H1 (cell line): Measurements from ENCODE around the gene CC2D1B. TPM values are rescaled to one million over a fixed set of nuclear protein-coding genes. Genes with fewer than 3 reads are reported as not detected.

Experiments used
- CTCF ChIA-PET: fragments of 300-600 bp; sonication (Branson Sonifier 250); formaldehyde crosslinking; loops from one replicate; lab custom pipeline; 2021; ENCODE audit not compliant: partially characterized antibody; lab: Charles Lee
- POLR2A ChIA-PET: fragments of 300-600 bp; sonication (Branson Sonifier 250); formaldehyde crosslinking; loops from one replicate; lab custom pipeline; 2021; ENCODE audit warnings: inconsistent platforms; ENCODE audit not compliant: partially characterized antibody; lab: Charles Lee
- DNase-seq, 2 experiments: peaks; one replicate each; pipeline versions ENCODE4 v3.0.0 to v3.0.0-alpha.2; 2010 to 2022; ENCODE audit warnings: low spot score in 2 of 2, low read depth in 1 of 2, mixed read lengths in 1 of 2
- FAIRE-seq: peaks from 2 replicates; lab custom pipeline; 2011; peaks lifted over from hg19 to GRCh38; lab: Jason Lieb, UNC
- H2AFZ ChIP-seq: 2 replicates; pipeline ENCODE4 v1.8.1; 2012; ENCODE audit warnings: low read length, inconsistent platforms
- H2AK5ac ChIP-seq: 2 replicates; pipeline ENCODE4 v1.6.1; 2013; ENCODE audit warnings: low read depth, low read length
- H2BK120ac ChIP-seq: replicated peaks from 2 replicates; pipeline ENCODE3; 2013; ENCODE audit warnings: low read depth, low read length, inconsistent platforms
- H2BK12ac ChIP-seq: 2 replicates; pipeline ENCODE4 v1.6.1; 2013; ENCODE audit warnings: low read depth, low read length
- H2BK15ac ChIP-seq: 2 replicates; pipeline ENCODE4 v1.6.1; 2013; ENCODE audit warnings: low read length
- H2BK20ac ChIP-seq: 2 replicates; pipeline ENCODE4 v1.6.1; 2013; ENCODE audit warnings: low read length
- H2BK5ac ChIP-seq: 2 replicates; pipeline ENCODE4 v1.6.1; 2013; ENCODE audit warnings: low read depth, low read length
- H3K14ac ChIP-seq: 2 replicates; pipeline ENCODE4 v1.6.1; 2013; ENCODE audit warnings: inconsistent platforms; ENCODE audit not compliant: insufficient read length
- H3K18ac ChIP-seq: 2 replicates; pipeline ENCODE4 v1.6.1; 2013; ENCODE audit warnings: low read length; ENCODE audit errors: extremely low read depth
- H3K23ac ChIP-seq: 2 replicates; pipeline ENCODE4 v1.6.1; 2013; ENCODE audit warnings: inconsistent platforms; ENCODE audit not compliant: insufficient read length
- H3K23me2 ChIP-seq: 2 replicates; pipeline ENCODE4 v1.6.1; 2013; ENCODE audit warnings: low read depth, low read length
- H3K27ac ChIP-seq: 2 replicates; pipeline ENCODE4 v1.6.1; 2011; ENCODE audit warnings: low read depth, low read length, inconsistent platforms
- H3K27me3 ChIP-seq, 4 experiments: replicated peaks in 1 of 4; 1 replicate in 1 of 4; 2 replicates in 3 of 4; pipeline versions ENCODE4 v1.6.1 to v1.8.1; 2011 to 2013; ENCODE audit warnings: low read length in 3 of 4, mild to moderate bottlenecking in 3 of 4, inconsistent platforms in 2 of 4, mixed read lengths in 2 of 4, moderate library complexity in 1 of 4; ENCODE audit not compliant: control insufficient read depth in 3 of 4, insufficient read depth in 3 of 4; ENCODE audit errors: extremely low read depth in 1 of 4
- H3K36me3 ChIP-seq, 4 experiments: 2 replicates each; pipeline versions ENCODE4 v1.6.1 to v1.8.1; 2011 to 2013; ENCODE audit warnings: mild to moderate bottlenecking in 4 of 4, low read length in 3 of 4, moderate library complexity in 2 of 4, control low read depth in 1 of 4, inconsistent platforms in 1 of 4; ENCODE audit not compliant: insufficient read depth in 4 of 4, control insufficient read depth in 2 of 4
- H3K4ac ChIP-seq: replicated peaks from 2 replicates; pipeline ENCODE3; 2013; ENCODE audit warnings: low read length, low read depth, mixed read lengths, inconsistent platforms; ENCODE audit not compliant: insufficient read length
- H3K4me1 ChIP-seq, 4 experiments: replicated peaks in 1 of 4; 1 replicate in 1 of 4; 2 replicates in 3 of 4; pipeline versions ENCODE4 v1.6.1 to v1.8.1; 2011 to 2013; ENCODE audit warnings: low read length in 3 of 4, inconsistent platforms in 2 of 4, mixed read lengths in 1 of 4; ENCODE audit not compliant: insufficient read depth in 4 of 4, control insufficient read depth in 3 of 4
- H3K4me2 ChIP-seq, 2 experiments: 2 replicates each; pipeline versions ENCODE4 v1.6.1 to v1.8.1; 2011 to 2013; ENCODE audit warnings: low read depth in 2 of 2, low read length in 2 of 2, control low read depth in 1 of 2, inconsistent platforms in 1 of 2, mild to moderate bottlenecking in 1 of 2; ENCODE audit not compliant: insufficient read depth in 1 of 2
- H3K4me3 ChIP-seq, 4 experiments: fragments of 200-600, 300-600 bp in 1 of 4; sonication (generic), shearing (Covaris generic), sonication (Bioruptor Twin) in 1 of 4; 2 replicates each; pipeline versions ENCODE4 v1.5.1 to v1.8.1; 2011 to 2016; ENCODE audit warnings: low read length in 4 of 4, low read depth in 3 of 4, control low read depth in 2 of 4, inconsistent platforms in 2 of 4, mild to moderate bottlenecking in 2 of 4, mixed read lengths in 1 of 4, moderate library complexity in 1 of 4; ENCODE audit not compliant: insufficient read depth in 2 of 4; ENCODE audit errors: extremely low read depth in 1 of 4
- H3K56ac ChIP-seq: replicated peaks from 2 replicates; pipeline ENCODE3; 2013; ENCODE audit warnings: low read depth, mild to moderate bottlenecking, mixed read lengths, low read length, inconsistent platforms; ENCODE audit not compliant: insufficient read length
- H3K79me1 ChIP-seq: 2 replicates; pipeline ENCODE4 v1.6.1; 2013; ENCODE audit warnings: low read depth, low read length, control low read depth
- H3K79me2 ChIP-seq, 2 experiments: 2 replicates each; pipeline versions ENCODE4 v1.6.1 to v1.8.1; 2012 to 2013; ENCODE audit warnings: low read length in 2 of 2, mild to moderate bottlenecking in 2 of 2, inconsistent platforms in 1 of 2; ENCODE audit not compliant: insufficient read depth in 2 of 2, control insufficient read depth in 1 of 2
- H3K9ac ChIP-seq, 4 experiments: replicated peaks in 1 of 4; 1 replicate in 1 of 4; 2 replicates in 3 of 4; pipeline versions ENCODE4 v1.6.1 to v1.8.1; 2011 to 2013; ENCODE audit warnings: low read depth in 3 of 4, low read length in 3 of 4, control low read depth in 2 of 4, mild to moderate bottlenecking in 2 of 4, moderate library complexity in 2 of 4, inconsistent platforms in 1 of 4; ENCODE audit errors: extremely low read depth in 1 of 4
- H3K9me3 ChIP-seq, 2 experiments: 2 replicates each; pipeline versions ENCODE4 v1.6.1 to v1.8.1; 2012 to 2013; ENCODE audit warnings: mild to moderate bottlenecking in 2 of 2, moderate library complexity in 2 of 2, control low read depth in 1 of 2, inconsistent platforms in 1 of 2, low read depth in 1 of 2, low read length in 1 of 2, mixed read lengths in 1 of 2; ENCODE audit not compliant: insufficient read depth in 2 of 2
- H4K20me1 ChIP-seq, 2 experiments: replicated peaks in 1 of 2; 2 replicates each; pipeline versions ENCODE3 to v1.8.1; 2011 to 2013; ENCODE audit warnings: inconsistent platforms in 2 of 2, low read length in 2 of 2, mild to moderate bottlenecking in 1 of 2; ENCODE audit not compliant: insufficient read depth in 2 of 2, control insufficient read depth in 1 of 2
- H4K5ac ChIP-seq: 2 replicates; pipeline ENCODE4 v1.6.1; 2013; ENCODE audit warnings: low read length, low read depth, mixed read lengths, inconsistent platforms; ENCODE audit not compliant: insufficient read length
- H4K8ac ChIP-seq: 2 replicates; pipeline ENCODE4 v1.8.0; 2013; ENCODE audit warnings: mild to moderate bottlenecking, moderate library complexity, low read length, inconsistent platforms; ENCODE audit not compliant: insufficient read depth; ENCODE audit errors: extremely low read depth
- H4K91ac ChIP-seq: replicated peaks from 2 replicates; pipeline ENCODE3; 2013; ENCODE audit warnings: low read length, mixed read lengths, inconsistent platforms; ENCODE audit not compliant: insufficient read length
- SUZ12 ChIP-seq: fragments of 200-600 bp; sonication (generic); IDR thresholded peaks from 2 replicates; pipeline ENCODE4 v1.6.1; 2012; ENCODE audit warnings: mild to moderate bottlenecking, inconsistent platforms, low read length, moderate library complexity, mixed read lengths
- WGBS, 2 experiments: shearing (Covaris generic) in 1 of 2; methylation state at CpG; one replicate each; pipeline versions ENCODE4 v1.1.6 to v1.1.7; 2013 to 2015; ENCODE audit warnings: low lambda C conversion rate in 2 of 2, mixed read lengths in 2 of 2, inconsistent platforms in 1 of 2, low coverage in 1 of 2, missing lambda C conversion rate in 1 of 2; ENCODE audit not compliant: insufficient replicate concordance in 2 of 2, insufficient coverage in 1 of 2, insufficient read length in 1 of 2; ENCODE audit errors: extremely low coverage in 1 of 2, missing lambda C conversion rate in 1 of 2; 5-methylcytosine and 5-hydroxymethylcytosine counted together
- polyA plus RNA-seq, 7 experiments: library from polyadenylated mRNA; depleted of rRNA in 3 of 7; stranded (reverse) in 5 of 7; unstranded in 2 of 7; fragments of >200 nt in 5 of 7; fragments of 200-250 nt in 2 of 7; gene quantifications; 1 replicate in 5 of 7; 2 replicates in 1 of 7; 4 replicates in 1 of 7; pipeline versions ENCODE4 v1.2.1 to v1.2.3, GENCODE V29; 2011 to 2013; ENCODE audit warnings: missing spikeins in 2 of 7, mixed read lengths in 2 of 7
- total RNA-seq: library from RNA; stranded (reverse); fragmentation: NEBNext Ultra II Directional; extraction: Animal tissue kit (Norgen Biotek cat#: 25700); gene quantifications from 2 replicates; pipeline ENCODE4 v1.2.1, GENCODE V29; 2021

The CC2D1B gene
- total and polyA plus RNA-seq, 2 of the 8 experiments (the other 6 are each of a cell fraction or from before 2014, with no cell fraction given): 7.4 to 13.1 TPM

DNA sequence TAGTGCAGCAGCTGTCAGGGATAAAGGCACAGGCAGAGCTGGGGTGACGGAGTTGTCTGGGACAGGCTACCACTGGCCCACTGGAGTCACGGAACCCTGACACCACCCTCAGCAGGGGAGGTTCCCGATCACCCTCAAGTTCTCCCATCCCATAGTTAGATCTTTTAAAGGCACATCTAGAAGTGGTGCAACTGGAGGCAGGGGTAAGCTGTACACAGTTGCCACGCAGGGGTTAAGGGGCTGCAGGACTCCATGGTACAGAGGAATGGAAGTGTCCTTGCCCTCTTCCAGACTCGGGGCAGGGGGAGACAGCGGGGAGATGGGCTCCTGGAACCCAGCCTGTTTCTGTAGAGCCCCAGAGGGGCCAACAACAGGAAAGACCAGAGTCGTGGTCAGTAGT is 13.3 kb downstream of the CC2D1B start:
- Histone ChIP-seq H3K27me3 (no peaks in the 10 kb centered on the region), H3K56ac (no peak overlapping the region), H3K18ac (no peak overlapping the region), H3K9me3 (no peaks in the 10 kb centered on the region), H4K20me1 (no peaks in the 10 kb centered on the region), H2AFZ (no peak overlapping the region), H2BK20ac (no peak overlapping the region), H3K36me3 (peaks cover 17 to 58% (median 43%) of the 10 kb centered on the region in 4 experiments; a peak in 7 of 8 replicates), H3K79me1 (no peaks in the 10 kb centered on the region), H4K91ac (no peak overlapping the region), H3K4me3 (no peak overlapping the region), H2BK12ac (no peak overlapping the region), H3K4ac (no peak overlapping the region), H3K9ac (no peak overlapping the region), H4K5ac (no peak overlapping the region), H3K23ac (no peak overlapping the region), H2BK5ac (no peak overlapping the region), H3K14ac (no peak overlapping the region), H2BK15ac (no peak overlapping the region), H3K27ac (no peak overlapping the region), H4K8ac (no peak overlapping the region), H2BK120ac (no peak overlapping the region), H3K4me2 (no peak overlapping the region), H2AK5ac (no peak overlapping the region), H3K23me2 (no peaks in the 10 kb centered on the region), H3K79me2 (no peaks in the 10 kb centered on the region), H3K4me1 (peaks cover 1 to 12% (median 4%) of the 10 kb centered on the region in 4 experiments; a peak in 5 of 7 replicates)
- ChIA-PET POLR2A (interaction anchor here (1.4 to 3.1 kb wide), 2 partner anchors 8 to 9 kb away, joined by 4 to 9 read pairs; no protein-coding TSS in a partner anchor), CTCF (interaction anchor here (0.5 kb wide), 1 partner anchor 349 kb away, joined by 3 read pairs; no protein-coding TSS in a partner anchor)
- FAIRE-seq (no peak), DNase-seq (no peak)
- WGBS, 2 experiments: 88% methylated on average over 7 of the region's 7 CpGs; no CpG with 5 or more reads in 1 of the 2 experiments
- no peak for TF ChIP-seq SUZ12
